GM21529 (cell line): ENCODE data around the gene AUTS2.

Experiments
- ATAC-seq: cut with Tn5 transposase; IDR thresholded peaks from one replicate; pipeline ENCODE4 v1.9.1; 2021; ENCODE audit not compliant: unreplicated experiment

Gene AUTS2

GRCh38 chr7:69962186-69963065, 364.2 kb downstream of the AUTS2 start:
- ATAC-seq, result peak; percentile 57

- no peak for ATAC-seq
These were observed 365.1 kb downstream of the AUTS2 start for GRCh38 chr7:69963393-69963792.

- ATAC-seq, result no peak
These were observed 368.7 kb downstream of the AUTS2 start for GRCh38 chr7:69966766-69967591.

GRCh38 chr7:69967689-69968450, 369.6 kb downstream of the AUTS2 start:
- ATAC-seq, result no peak

GRCh38 chr7:69968969-69969556, 370.8 kb downstream of the AUTS2 start:
- no peak for ATAC-seq

- ATAC-seq, result no peak
These were observed 383.4 kb downstream of the AUTS2 start for GRCh38 chr7:69981646-69982045.

GRCh38 chr7:69982197-69982596, 383.9 kb downstream of the AUTS2 start:
- no peak for ATAC-seq

GRCh38 chr7:69989551-69989950, 391.3 kb downstream of the AUTS2 start:
- ATAC-seq, result no peak

GRCh38 chr7:69992938-69993337, 394.7 kb downstream of the AUTS2 start:
- ATAC-seq, result no peak

GRCh38 chr7:69994218-69994617, 395.9 kb downstream of the AUTS2 start:
- ATAC-seq, result no peak

GRCh38 chr7:69994886-69995542, 396.7 kb downstream of the AUTS2 start:
- no peak for ATAC-seq

- ATAC-seq, result no peak
These were observed 397.8 kb downstream of the AUTS2 start for GRCh38 chr7:69996121-69996520.

GRCh38 chr7:70000737-70001348, 402.6 kb downstream of the AUTS2 start:
- no peak for ATAC-seq

- no peak for ATAC-seq
These were observed 407.2 kb downstream of the AUTS2 start for GRCh38 chr7:70005480-70005879.

- no peak for ATAC-seq
These were observed 407.6 kb downstream of the AUTS2 start for GRCh38 chr7:70005891-70006260.

GRCh38 chr7:70006261-70006920, 408.1 kb downstream of the AUTS2 start:
- ATAC-seq, result no peak

GRCh38 chr7:70008466-70008865, 410.2 kb downstream of the AUTS2 start:
- no peak for ATAC-seq

GRCh38 chr7:70014472-70015177, 416.4 kb downstream of the AUTS2 start:
- ATAC-seq, result no peak

GRCh38 chr7:70015353-70015752, 417.1 kb downstream of the AUTS2 start:
- ATAC-seq, result no peak
